Loucy (cell line): ENCODE results near the gene ADORA1.

Experiments used
- CTCF ChIP-seq: fragments of 200-600 bp; sonication (generic); conservative IDR thresholded peaks from 2 replicates; pipeline ENCODE4 v1.5.1; 2014; ENCODE audit warnings: mild to moderate bottlenecking, antibody characterized with exemption, low read length
- EZH2phosphoT487 ChIP-seq: fragments of 200-600 bp; IDR thresholded peaks from 2 replicates; pipeline ENCODE4 v1.6.1; 2018; ENCODE audit warnings: antibody characterized with exemption, mild to moderate bottlenecking, moderate library complexity, borderline replicate concordance

DNA sequence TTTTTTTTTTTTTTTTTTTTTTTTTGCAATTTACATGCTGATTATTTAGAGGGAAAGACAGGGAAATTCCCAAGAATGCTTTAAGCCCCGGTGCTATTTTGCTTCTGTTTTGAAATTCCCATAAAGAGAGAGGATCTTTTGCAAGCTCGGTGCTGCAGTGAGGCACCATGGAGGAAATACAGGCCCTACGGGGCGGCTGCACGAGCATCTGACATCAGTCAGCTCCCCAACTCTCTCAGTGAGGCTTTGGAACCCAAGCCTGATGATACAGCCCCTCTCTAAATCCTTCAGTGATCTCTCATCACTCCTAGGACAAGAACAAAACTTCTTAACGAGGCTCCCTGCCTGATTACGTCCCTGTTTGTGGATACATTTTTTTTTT, 59.8 kb downstream of the ADORA1 start:
- no peak for TF ChIP-seq CTCF
- TF ChIP-seq EZH2phosphoT487: no peak
